CD4-positive, CD25-positive, alpha-beta regulatory T cell (primary cell): Measurements from ENCODE around the gene RFX2. TPM values are rescaled to one million over a fixed set of nuclear protein-coding genes. Genes with fewer than 3 reads are reported as not detected.
"Not testable (repeated sequence)": the region's sequence is repeated elsewhere in the genome, so short reads cannot be mapped to it uniquely, and the experiment has no call there.

ENCODE experiments used
- ATAC-seq, 2 donors: fragments of 150-1000 bp; cut with Tn5 transposase; one replicate each; pipeline ENCODE4 v1.10.0; 2021; ENCODE audit warnings: low read depth in 2 of 2, moderate number of reproducible peaks in 2 of 2, moderate library complexity in 1 of 2
- DNase-seq, 3 donors: peaks; one replicate each; pipeline versions ENCODE4 v3.0.0 to v3.0.0-alpha.2; 2012 to 2022; ENCODE audit warnings: mixed read lengths in 1 of 3
- H3K27ac ChIP-seq: one replicate; pipeline ENCODE4 v1.7.0; 2013; ENCODE audit warnings: mild to moderate bottlenecking, low read length; ENCODE audit not compliant: insufficient read depth, poor library complexity, severe bottlenecking
- H3K27me3 ChIP-seq: one replicate; pipeline ENCODE4 v1.7.0; 2013; ENCODE audit warnings: low read length; ENCODE audit not compliant: control insufficient read depth, insufficient read depth
- H3K36me3 ChIP-seq: one replicate; pipeline ENCODE4 v1.7.0; 2013; ENCODE audit warnings: mild to moderate bottlenecking, low read length, moderate library complexity; ENCODE audit not compliant: control insufficient read depth, insufficient read depth
- H3K4me1 ChIP-seq: 2 replicates; pipeline ENCODE4 v1.7.0; 2013; ENCODE audit warnings: mild to moderate bottlenecking, low read length; ENCODE audit not compliant: insufficient read depth, control insufficient read depth, poor library complexity, severe bottlenecking
- H3K4me3 ChIP-seq: one replicate; pipeline ENCODE4 v1.7.0; 2013; ENCODE audit warnings: low read depth, mild to moderate bottlenecking, low read length, moderate library complexity
- H3K9me3 ChIP-seq, 2 experiments: 1 replicate in 1 of 2; 2 replicates in 1 of 2; pipeline ENCODE4 v1.7.0; 2013; ENCODE audit warnings: low read length in 2 of 2, mild to moderate bottlenecking in 1 of 2, moderate library complexity in 1 of 2; ENCODE audit not compliant: control insufficient read depth in 2 of 2
- H3K27ac Mint-ChIP-seq, 3 donors: one replicate each; pipeline ENCODE4 v1.8.0; 2020 to 2022; ENCODE audit warnings: mild to moderate bottlenecking in 3 of 3, mixed read lengths in 3 of 3, moderate library complexity in 2 of 3
- H3K27me3 Mint-ChIP-seq: one replicate; pipeline ENCODE4 v1.8.0; 2022; ENCODE audit warnings: mild to moderate bottlenecking, mixed read lengths
- H3K36me3 Mint-ChIP-seq: one replicate; pipeline ENCODE4 v1.8.0; 2020; ENCODE audit warnings: mixed read lengths
- H3K4me1 Mint-ChIP-seq, 4 donors: one replicate each; pipeline ENCODE4 v1.8.0; 2020 to 2022; ENCODE audit warnings: mixed read lengths in 4 of 4, mild to moderate bottlenecking in 1 of 4
- H3K4me3 Mint-ChIP-seq, 4 donors: one replicate each; pipeline ENCODE4 v1.8.0; 2020 to 2022; ENCODE audit warnings: mild to moderate bottlenecking in 4 of 4, mixed read lengths in 4 of 4, moderate library complexity in 3 of 4
- H3K9me3 Mint-ChIP-seq, 7 donors: one replicate each; pipeline ENCODE4 v1.8.0; 2020 to 2022; ENCODE audit warnings: mixed read lengths in 7 of 7, mild to moderate bottlenecking in 3 of 7, moderate library complexity in 2 of 7
- polyA plus RNA-seq, 4 donors: library from polyadenylated mRNA; unstranded; fragments of 300-500 nt; fragmentation: Illumina TruSeq; gene quantifications; one replicate each; pipeline ENCODE4 v1.2.3, GENCODE V29; 2021
- total RNA-seq: library from RNA; stranded (reverse); gene quantifications from one replicate; pipeline ENCODE4 v1.2.3, GENCODE V29; 2022

The RFX2 gene
- total and polyA plus RNA-seq, 5 donors from 2014 or later, result 1.3 to 3.3 (median 2.3) TPM

- Mint-ChIP-seq H3K36me3 (no peaks in the 10 kb centered on the region), H3K4me3 (peak overlapping the region in 1 of 4 donors; percentile 45), H3K27me3 (peaks cover 24% of the 10 kb centered on the region), H3K4me1 (peaks cover 0 to 15% (median 4%) of the 10 kb centered on the region in 4 donors), H3K9me3 (peaks cover 0 to 15% (median 4%) of the 10 kb centered on the region in 7 donors), H3K27ac (no peak overlapping the region)
- Histone ChIP-seq H3K27ac (no peak overlapping the region), H3K27me3 (peaks cover 3% of the 10 kb centered on the region), H3K36me3 (no peaks in the 10 kb centered on the region), H3K4me3 (no peak overlapping the region), H3K9me3 (peaks cover 0 to 2% of the 10 kb centered on the region in 2 experiments), H3K4me1 (no peaks in the 10 kb centered on the region)
- no peak for ATAC-seq
- no peak for DNase-seq
Measured at GRCh38 chr19:6115992-6116391, 5.7 kb upstream of the RFX2 start.

GRCh38 chr19:6113616-6114188, 3.4 kb upstream of the RFX2 start:
- H3K4me3 ChIP-seq, result no peak overlapping the region
- H3K9me3 ChIP-seq, result peaks cover 0 to 2% of the 10 kb centered on the region in 2 experiments
- no peak overlapping the region for H3K27ac ChIP-seq
- H3K4me3 Mint-ChIP-seq, result no peak overlapping the region
- peaks cover 0 to 27% (median 16%) of the 10 kb centered on the region in 4 donors for H3K4me1 Mint-ChIP-seq
- peaks cover 28% of the 10 kb centered on the region for H3K27me3 Mint-ChIP-seq
- no peaks in the 10 kb centered on the region for H3K36me3 ChIP-seq
- peaks cover 13% of the 10 kb centered on the region for H3K4me1 ChIP-seq
- DNase-seq, result no peak
- no peak for ATAC-seq
- no peaks in the 10 kb centered on the region for H3K36me3 Mint-ChIP-seq
- H3K9me3 Mint-ChIP-seq, result peaks cover 0 to 5% (median under 1%) of the 10 kb centered on the region in 7 donors
- H3K27me3 ChIP-seq, result peaks cover 3% of the 10 kb centered on the region
- H3K27ac Mint-ChIP-seq, result no peak overlapping the region

- DNase-seq, result no peak
- no peak for ATAC-seq
- peak overlapping the region; percentile 57 for H3K4me3 ChIP-seq
- H3K27me3 ChIP-seq, result peaks cover 3% of the 10 kb centered on the region
- no peaks in the 10 kb centered on the region for H3K9me3 ChIP-seq
- H3K4me1 Mint-ChIP-seq, result peaks cover 9 to 36% (median 22%) of the 10 kb centered on the region in 4 donors
- peak overlapping the region in 2 of 3 donors; percentile 89 to 90 for H3K27ac Mint-ChIP-seq
- H3K27ac ChIP-seq, result no peak overlapping the region
- H3K36me3 ChIP-seq, result no peaks in the 10 kb centered on the region
- H3K27me3 Mint-ChIP-seq, result peaks cover 27% of the 10 kb centered on the region
- peak overlapping the region; percentile 85 to 97 (median 93) for H3K4me3 Mint-ChIP-seq
- peaks cover 14% of the 10 kb centered on the region for H3K4me1 ChIP-seq
- H3K9me3 Mint-ChIP-seq, result peaks cover 0 to 4% (median 0%) of the 10 kb centered on the region in 7 donors
- no peaks in the 10 kb centered on the region for H3K36me3 Mint-ChIP-seq
Measured at GRCh38 chr19:6109947-6110346, 353 bp downstream of the RFX2 start.

GRCh38 chr19:6108721-6109633, 1.3 kb downstream of the RFX2 start:
- H3K9me3 Mint-ChIP-seq, result peaks cover 0 to 4% (median 0%) of the 10 kb centered on the region in 7 donors
- no peak for ATAC-seq
- DNase-seq, result peak; percentile 37 to 67 (median 63)
- no peaks in the 10 kb centered on the region for H3K36me3 Mint-ChIP-seq
- Histone ChIP-seq H3K36me3 (no peaks in the 10 kb centered on the region), H3K27me3 (peaks cover 3% of the 10 kb centered on the region), H3K4me3 (peak overlapping the region; percentile 57), H3K9me3 (no peaks in the 10 kb centered on the region), H3K27ac (no peak overlapping the region), H3K4me1 (peaks cover 14% of the 10 kb centered on the region)
- H3K4me3 Mint-ChIP-seq, result peak overlapping the region; percentile 85 to 97 (median 93)
- H3K4me1 Mint-ChIP-seq, result peaks cover 9 to 36% (median 22%) of the 10 kb centered on the region in 4 donors
- peak overlapping the region; percentile 82 to 90 (median 89) for H3K27ac Mint-ChIP-seq
- H3K27me3 Mint-ChIP-seq, result peaks cover 27% of the 10 kb centered on the region

GRCh38 chr19:6106643-6107294, 3.5 kb downstream of the RFX2 start:
- H3K9me3 Mint-ChIP-seq, H3K36me3 ChIP-seq, H3K27me3 ChIP-seq, H3K36me3 Mint-ChIP-seq, H3K4me3 ChIP-seq, H3K27ac ChIP-seq, H3K27ac Mint-ChIP-seq, DNase-seq, H3K9me3 ChIP-seq, ATAC-seq: not testable (repeated sequence)
- Mint-ChIP-seq H3K4me3 (peak overlapping the region in 2 of 4 donors; percentile 15 to 39), H3K4me1 (peaks cover 9 to 32% (median 19%) of the 10 kb centered on the region in 4 donors), H3K27me3 (peaks cover 27% of the 10 kb centered on the region)
- H3K4me1 ChIP-seq, result peaks cover 14% of the 10 kb centered on the region

- Mint-ChIP-seq H3K9me3 (peaks cover 0 to 5% (median 0%) of the 10 kb centered on the region in 7 donors), H3K4me3 (peak overlapping the region in 1 of 4 donors; percentile 61), H3K4me1 (peaks cover 9 to 28% (median 17%) of the 10 kb centered on the region in 4 donors), H3K36me3 (no peaks in the 10 kb centered on the region), H3K27ac (no peak overlapping the region), H3K27me3 (peaks cover 22% of the 10 kb centered on the region)
- Histone ChIP-seq H3K36me3 (no peaks in the 10 kb centered on the region), H3K27me3 (peaks cover 3% of the 10 kb centered on the region), H3K9me3 (no peaks in the 10 kb centered on the region), H3K4me3 (no peak overlapping the region), H3K4me1 (peaks cover 20% of the 10 kb centered on the region), H3K27ac (no peak overlapping the region)
- ATAC-seq, result no peak
- DNase-seq, result no peak
Measured at GRCh38 chr19:6105444-6105843, 4.9 kb downstream of the RFX2 start.

- ATAC-seq, result no peak
- no peak overlapping the region for H3K27ac ChIP-seq
- no peak overlapping the region for H3K4me3 ChIP-seq
- no peak overlapping the region for H3K27ac Mint-ChIP-seq
- no peaks in the 10 kb centered on the region for H3K36me3 Mint-ChIP-seq
- H3K9me3 Mint-ChIP-seq, result peaks cover 0 to 5% (median 0%) of the 10 kb centered on the region in 7 donors
- no peaks in the 10 kb centered on the region for H3K36me3 ChIP-seq
- H3K9me3 ChIP-seq, result no peaks in the 10 kb centered on the region
- H3K27me3 ChIP-seq, result peaks cover 3% of the 10 kb centered on the region
- H3K4me3 Mint-ChIP-seq, result no peak overlapping the region
- peaks cover 9 to 25% (median 10%) of the 10 kb centered on the region in 4 donors for H3K4me1 Mint-ChIP-seq
- no peak for DNase-seq
- H3K27me3 Mint-ChIP-seq, result peaks cover 12% of the 10 kb centered on the region
- H3K4me1 ChIP-seq, result peaks cover 12% of the 10 kb centered on the region
Measured at GRCh38 chr19:6103894-6104293, 6.4 kb downstream of the RFX2 start.
